CD14-positive monocyte (primary cell): ENCODE results near the gene GALNT12. TPM values are rescaled to one million over a fixed set of nuclear protein-coding genes. Genes with fewer than 3 reads are reported as not detected.

Experiments used
- DNase-seq, 3 donors: peaks; one replicate each; pipeline ENCODE4 v3.0.0-alpha.2; 2011 to 2022
- H2AFZ ChIP-seq: 2 replicates; pipeline ENCODE4 v1.6.0; 2012; ENCODE audit warnings: mild to moderate bottlenecking, low read depth, low read length, inconsistent platforms; ENCODE audit not compliant: insufficient read depth, poor library complexity, severe bottlenecking
- H3K27ac ChIP-seq, 2 donors: 1 replicate in 1 of 2; 2 replicates in 1 of 2; pipeline ENCODE4 v1.5.1; 2012 to 2013; ENCODE audit warnings: low read length in 2 of 2, control low read depth in 1 of 2, inconsistent platforms in 1 of 2, low read depth in 1 of 2, mild to moderate bottlenecking in 1 of 2
- H3K27me3 ChIP-seq, 2 donors: one replicate each; pipeline versions ENCODE4 v1.6.0 to v1.6.1; 2011 to 2013; ENCODE audit warnings: low read length in 2 of 2; ENCODE audit not compliant: control insufficient read depth in 2 of 2, insufficient read depth in 2 of 2
- H3K36me3 ChIP-seq, 2 donors: replicated peaks in 1 of 2; 1 replicate in 1 of 2; 2 replicates in 1 of 2; pipeline versions ENCODE4 v1.5.1 to v1.6.1; 2012 to 2013; ENCODE audit warnings: low read length in 2 of 2, control low read depth in 1 of 2, inconsistent platforms in 1 of 2, mild to moderate bottlenecking in 1 of 2; ENCODE audit not compliant: insufficient read depth in 2 of 2, control insufficient read depth in 1 of 2
- H3K4me1 ChIP-seq, 2 donors: 1 replicate in 1 of 2; 2 replicates in 1 of 2; pipeline versions ENCODE4 v1.5.1 to v1.6.1; 2012 to 2013; ENCODE audit warnings: low read length in 2 of 2, control low read depth in 1 of 2, inconsistent platforms in 1 of 2, mild to moderate bottlenecking in 1 of 2, moderate library complexity in 1 of 2; ENCODE audit not compliant: insufficient read depth in 2 of 2, control insufficient read depth in 1 of 2
- H3K4me2 ChIP-seq: replicated peaks from 2 replicates; pipeline ENCODE3; 2012; ENCODE audit warnings: low read length, moderate library complexity, mild to moderate bottlenecking; ENCODE audit not compliant: poor library complexity, severe bottlenecking; ENCODE audit errors: extremely low read depth
- H3K4me3 ChIP-seq, 3 experiments: fragments of 200-600 bp in 1 of 3; sonication (generic) in 1 of 3; replicated peaks in 1 of 3; 1 replicate in 2 of 3; 2 replicates in 1 of 3; pipeline ENCODE4 v1.5.1; 2011 to 2013; ENCODE audit warnings: low read length in 3 of 3, mild to moderate bottlenecking in 3 of 3, control low read depth in 2 of 3, low read depth in 2 of 3, inconsistent platforms in 1 of 3, moderate library complexity in 1 of 3
- H3K79me2 ChIP-seq: 2 replicates; pipeline ENCODE4 v1.6.0; 2012; ENCODE audit warnings: mild to moderate bottlenecking, control low read depth, inconsistent platforms, low read length, moderate library complexity; ENCODE audit not compliant: insufficient read depth
- H3K9ac ChIP-seq: 2 replicates; pipeline ENCODE4 v1.6.0; 2017; ENCODE audit warnings: low read length, mild to moderate bottlenecking; ENCODE audit not compliant: insufficient read depth, poor library complexity, severe bottlenecking
- H3K9me3 ChIP-seq, 2 donors: replicated peaks in 1 of 2; 1 replicate in 1 of 2; 2 replicates in 1 of 2; pipeline versions ENCODE4 v1.5.1 to v1.6.1; 2012 to 2013; ENCODE audit warnings: low read length in 2 of 2, control low read depth in 1 of 2; ENCODE audit not compliant: control insufficient read depth in 1 of 2, insufficient read depth in 1 of 2
- H4K20me1 ChIP-seq: 2 replicates; pipeline ENCODE4 v1.6.0; 2012; ENCODE audit warnings: mild to moderate bottlenecking, low read length, control low read depth, moderate library complexity; ENCODE audit not compliant: insufficient read depth
- H3K27ac Mint-ChIP-seq, 7 donors: one replicate each; pipeline ENCODE4 v1.8.0; 2020; ENCODE audit warnings: mild to moderate bottlenecking in 7 of 7, mixed read lengths in 7 of 7, moderate library complexity in 6 of 7, inconsistent platforms in 2 of 7
- H3K27me3 Mint-ChIP-seq, 3 donors: one replicate each; pipeline ENCODE4 v1.8.0; 2021 to 2022; ENCODE audit warnings: low read depth in 3 of 3, mild to moderate bottlenecking in 3 of 3, mixed read lengths in 3 of 3, moderate library complexity in 3 of 3, inconsistent platforms in 1 of 3
- H3K36me3 Mint-ChIP-seq, 2 donors: one replicate each; pipeline ENCODE4 v1.8.0; 2020; ENCODE audit warnings: mixed read lengths in 2 of 2, inconsistent platforms in 1 of 2, mild to moderate bottlenecking in 1 of 2
- H3K4me1 Mint-ChIP-seq: one replicate; pipeline ENCODE4 v1.8.0; 2020; ENCODE audit warnings: mild to moderate bottlenecking, mixed read lengths
- H3K4me3 Mint-ChIP-seq, 2 donors: one replicate each; pipeline ENCODE4 v1.8.0; 2020; ENCODE audit warnings: mild to moderate bottlenecking in 2 of 2, mixed read lengths in 2 of 2, moderate library complexity in 1 of 2
- H3K9me3 Mint-ChIP-seq, 7 donors: one replicate each; pipeline ENCODE4 v1.8.0; 2020 to 2022; ENCODE audit warnings: mixed read lengths in 7 of 7, mild to moderate bottlenecking in 6 of 7, moderate library complexity in 6 of 7, inconsistent platforms in 2 of 7
- WGBS: methylation state at CpG from one replicate; pipeline ENCODE4 v1.1.5; 2013; ENCODE audit warnings: missing lambda C conversion rate; ENCODE audit not compliant: insufficient coverage; 5-methylcytosine and 5-hydroxymethylcytosine counted together
- intact Hi-C, 2 donors: fragments of 100-400 bp; cut with micrococcal nuclease; formaldehyde crosslinking; loops; one replicate each; pipeline versions ENCODE4 v1.15.0 to v1.15.1; 2023
- polyA plus RNA-seq, 3 donors: library from polyadenylated mRNA; depleted of rRNA in 1 of 3; unstranded in 2 of 3; stranded (reverse) in 1 of 3; fragments of 300-500 nt in 2 of 3; fragments of >200 nt in 1 of 3; fragmentation: Illumina TruSeq in 2 of 3; gene quantifications; 1 replicate in 2 of 3; 2 replicates in 1 of 3; pipeline ENCODE4 v1.2.3, GENCODE V29; 2012 to 2021
- TF ChIP-seq, protein P1 (sequence below): fragments of 200-600 bp; IDR thresholded peaks from one replicate; pipeline ENCODE4 v1.8.0; 2022; ENCODE audit warnings: antibody characterized with exemption, mild to moderate bottlenecking

Gene GALNT12
- polyA plus RNA-seq, 3 donors = 0.16 TPM; not detected in 2

DNA sequence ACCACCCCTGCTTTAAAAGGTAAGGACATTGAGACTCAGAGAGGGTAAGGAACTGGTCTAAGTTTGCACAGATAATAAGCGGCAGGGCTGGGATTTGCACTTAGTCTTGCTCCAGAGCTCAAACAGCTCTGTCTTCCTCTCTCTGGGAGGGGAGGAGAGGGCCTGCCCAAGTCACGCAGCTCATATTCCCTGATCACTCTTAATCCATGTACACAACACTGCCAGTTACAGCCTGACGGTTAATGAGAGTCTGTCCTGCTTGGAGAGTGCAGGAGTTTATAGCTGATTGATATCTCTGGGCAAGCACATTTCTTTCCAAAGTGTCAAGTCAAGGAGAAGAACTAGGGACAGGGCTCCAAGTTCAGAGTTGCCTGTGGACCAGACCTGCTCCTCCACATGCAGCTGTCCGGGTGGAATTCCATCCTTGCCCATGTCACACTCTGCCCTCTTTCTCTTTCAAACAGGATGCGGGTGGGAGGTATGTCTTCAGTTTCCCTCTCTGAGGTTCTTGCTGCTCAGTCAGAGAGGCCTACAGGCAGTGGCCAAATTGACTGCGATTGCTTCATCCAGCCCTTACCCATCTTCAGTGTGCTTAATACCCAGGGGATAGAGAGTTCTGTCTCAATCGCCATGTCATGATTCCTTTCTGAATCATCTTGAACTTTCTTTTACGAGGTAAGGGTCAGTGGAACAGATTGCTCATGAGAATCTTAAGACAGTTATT lies 54.5 kb downstream of the GALNT12 start:
- intact Hi-C loops = no loop called here
- H3K4me1 Mint-ChIP-seq = peaks cover 44% of the 10 kb centered on the region
- H3K27me3 Mint-ChIP-seq = peaks cover 0 to 3% (median 2%) of the 10 kb centered on the region in 3 donors
- no peak overlapping the region for H3K9ac ChIP-seq
- TF ChIP-seq, protein P1, sequence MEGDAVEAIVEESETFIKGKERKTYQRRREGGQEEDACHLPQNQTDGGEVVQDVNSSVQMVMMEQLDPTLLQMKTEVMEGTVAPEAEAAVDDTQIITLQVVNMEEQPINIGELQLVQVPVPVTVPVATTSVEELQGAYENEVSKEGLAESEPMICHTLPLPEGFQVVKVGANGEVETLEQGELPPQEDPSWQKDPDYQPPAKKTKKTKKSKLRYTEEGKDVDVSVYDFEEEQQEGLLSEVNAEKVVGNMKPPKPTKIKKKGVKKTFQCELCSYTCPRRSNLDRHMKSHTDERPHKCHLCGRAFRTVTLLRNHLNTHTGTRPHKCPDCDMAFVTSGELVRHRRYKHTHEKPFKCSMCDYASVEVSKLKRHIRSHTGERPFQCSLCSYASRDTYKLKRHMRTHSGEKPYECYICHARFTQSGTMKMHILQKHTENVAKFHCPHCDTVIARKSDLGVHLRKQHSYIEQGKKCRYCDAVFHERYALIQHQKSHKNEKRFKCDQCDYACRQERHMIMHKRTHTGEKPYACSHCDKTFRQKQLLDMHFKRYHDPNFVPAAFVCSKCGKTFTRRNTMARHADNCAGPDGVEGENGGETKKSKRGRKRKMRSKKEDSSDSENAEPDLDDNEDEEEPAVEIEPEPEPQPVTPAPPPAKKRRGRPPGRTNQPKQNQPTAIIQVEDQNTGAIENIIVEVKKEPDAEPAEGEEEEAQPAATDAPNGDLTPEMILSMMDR = no peak
- H3K36me3 ChIP-seq = no peaks in the 10 kb centered on the region
- H3K27me3 ChIP-seq = no peaks in the 10 kb centered on the region
- no peak overlapping the region for H3K4me2 ChIP-seq
- no peaks in the 10 kb centered on the region for H4K20me1 ChIP-seq
- H3K9me3 Mint-ChIP-seq = no peaks in the 10 kb centered on the region
- no peaks in the 10 kb centered on the region for H3K9me3 ChIP-seq
- H3K4me1 ChIP-seq = peaks cover 21 to 24% of the 10 kb centered on the region in 2 donors
- no peaks in the 10 kb centered on the region for H3K79me2 ChIP-seq
- peak overlapping the region; percentile 54 for H2AFZ ChIP-seq
- H3K27ac Mint-ChIP-seq = peak overlapping the region in 4 of 7 donors; percentile 28 to 54 (median 48)
- H3K4me3 Mint-ChIP-seq = no peak overlapping the region
- no CpG with 5 or more reads among the region's 8 CpGs for WGBS
- H3K4me3 ChIP-seq = no peak overlapping the region
- peak; percentile 14 to 46 (median 39) for DNase-seq
- H3K27ac ChIP-seq = no peak overlapping the region
- peaks cover 0 to 7% of the 10 kb centered on the region in 2 donors for H3K36me3 Mint-ChIP-seq

DNA sequence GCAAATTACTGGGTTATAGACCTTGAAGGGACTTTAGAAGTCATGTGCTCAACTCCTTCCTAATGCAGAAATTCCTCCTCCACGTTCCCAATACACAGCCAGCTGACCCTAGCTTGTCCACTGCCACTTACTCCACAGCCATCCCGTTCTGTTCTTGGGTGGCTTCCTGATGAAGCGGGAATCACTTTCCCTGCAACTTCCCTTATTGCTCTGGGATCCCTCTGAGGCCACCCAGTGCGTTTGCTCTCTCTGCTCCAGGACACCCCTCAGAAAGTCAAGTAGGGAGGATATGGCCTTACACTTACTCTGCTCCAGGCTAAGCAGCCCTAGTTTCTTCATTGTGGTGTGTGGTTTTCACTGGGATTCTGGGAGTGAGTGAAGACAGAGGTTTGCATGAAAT lies 55.5 kb downstream of the GALNT12 start:
- Mint-ChIP-seq H3K9me3 (no peaks in the 10 kb centered on the region), H3K27me3 (peaks cover 0 to 6% (median 2%) of the 10 kb centered on the region in 3 donors), H3K36me3 (peaks cover 0 to 7% of the 10 kb centered on the region in 2 donors), H3K4me1 (peaks cover 54% of the 10 kb centered on the region), H3K27ac (peak overlapping the region in 1 of 7 donors; percentile 63), H3K4me3 (no peak overlapping the region)
- Histone ChIP-seq H4K20me1 (no peaks in the 10 kb centered on the region), H3K36me3 (no peaks in the 10 kb centered on the region), H3K27me3 (no peaks in the 10 kb centered on the region), H3K79me2 (no peaks in the 10 kb centered on the region), H3K9me3 (no peaks in the 10 kb centered on the region), H3K4me2 (no peak overlapping the region), H3K27ac (no peak overlapping the region), H2AFZ (no peak overlapping the region), H3K9ac (no peak overlapping the region), H3K4me1 (peaks cover 31 to 34% of the 10 kb centered on the region in 2 donors), H3K4me3 (no peak overlapping the region)
- intact Hi-C loops = no loop called here
- TF ChIP-seq, protein P1 = no peak
- DNase-seq = no peak
- WGBS = 59% methylated on average over 2 of the region's 4 CpGs
